Effector memory CD8-positive, alpha-beta T cell (primary cell): Measurements from ENCODE around the gene AMPD1.

ENCODE experiments used
- ATAC-seq: fragments of 150-1000 bp; cut with Tn5 transposase; replicated peaks from 2 replicates; pipeline ENCODE4 v1.10.0; 2021; ENCODE audit warnings: mild to moderate bottlenecking, moderate library complexity
- DNase-seq, 3 experiments: peaks; one replicate each; pipeline ENCODE4 v3.0.0; 2021
- H3K27ac Mint-ChIP-seq, 2 donors: one replicate each; pipeline ENCODE4 v1.8.0; 2022; ENCODE audit warnings: mild to moderate bottlenecking in 2 of 2, mixed read lengths in 2 of 2, moderate library complexity in 2 of 2
- H3K27me3 Mint-ChIP-seq, 2 donors: one replicate each; pipeline ENCODE4 v1.8.0; 2022; ENCODE audit warnings: mixed read lengths in 2 of 2
- H3K36me3 Mint-ChIP-seq: one replicate; pipeline ENCODE4 v1.8.0; 2022; ENCODE audit warnings: mild to moderate bottlenecking, moderate library complexity, mixed read lengths; ENCODE audit not compliant: insufficient read depth
- H3K4me1 Mint-ChIP-seq, 2 donors: one replicate each; pipeline ENCODE4 v1.8.0; 2022; ENCODE audit warnings: low read depth in 2 of 2, mixed read lengths in 2 of 2
- H3K4me3 Mint-ChIP-seq, 2 donors: one replicate each; pipeline ENCODE4 v1.8.0; 2022; ENCODE audit warnings: mild to moderate bottlenecking in 2 of 2, mixed read lengths in 2 of 2, moderate library complexity in 2 of 2
- H3K9me3 Mint-ChIP-seq, 2 donors: one replicate each; pipeline ENCODE4 v1.8.0; 2022; ENCODE audit warnings: mixed read lengths in 2 of 2

Gene AMPD1

DNA sequence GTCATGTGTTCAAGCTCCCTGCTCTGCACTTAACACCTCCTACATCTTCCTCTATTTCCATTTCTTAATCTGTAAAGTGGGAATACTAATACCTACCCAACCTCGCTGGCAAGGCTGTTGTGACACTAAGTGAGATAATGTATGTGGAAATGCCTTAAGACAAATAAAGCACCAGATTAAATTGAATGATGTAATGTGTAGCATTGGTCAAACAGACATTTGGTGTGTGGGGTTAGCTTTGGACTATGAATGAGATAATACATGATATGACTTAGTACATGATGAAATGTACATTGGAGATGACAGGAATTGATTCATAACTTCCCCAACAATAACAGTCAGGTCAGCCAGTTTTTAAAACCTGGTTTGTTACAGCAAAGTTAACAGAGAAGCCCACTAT, 5.2 kb downstream of the AMPD1 start:
- ATAC-seq = no peak
- Mint-ChIP-seq H3K36me3 (no peaks in the 10 kb centered on the region), H3K27ac (no peak overlapping the region), H3K9me3 (no peaks in the 10 kb centered on the region), H3K4me1 (no peaks in the 10 kb centered on the region), H3K27me3 (peaks cover 44 to 62% of the 10 kb centered on the region in 2 donors), H3K4me3 (no peak overlapping the region)
- no peak for DNase-seq

DNA sequence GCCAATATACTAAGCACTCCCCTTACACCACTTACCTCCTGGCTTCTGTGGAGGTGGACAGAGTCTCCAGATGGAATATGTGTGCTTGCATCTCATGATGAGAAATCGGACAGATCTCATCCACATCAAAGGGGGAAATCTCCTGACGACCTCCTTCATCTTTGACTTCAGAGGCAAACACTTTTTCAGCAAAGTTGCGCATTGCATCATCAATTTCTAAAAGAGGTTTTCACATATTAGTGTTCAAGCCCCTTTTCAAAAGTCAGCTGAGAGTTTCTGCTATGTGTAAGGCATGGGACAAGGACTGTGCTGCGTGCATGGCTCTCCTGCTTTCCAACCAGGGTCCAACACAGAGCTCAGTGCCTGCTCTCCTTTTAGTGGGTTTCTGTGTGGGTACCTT, 6.8 kb downstream of the AMPD1 start:
- Mint-ChIP-seq H3K27ac (no peak overlapping the region), H3K27me3 (peaks cover 47 to 71% of the 10 kb centered on the region in 2 donors), H3K9me3 (no peaks in the 10 kb centered on the region), H3K36me3 (no peaks in the 10 kb centered on the region), H3K4me3 (no peak overlapping the region), H3K4me1 (no peaks in the 10 kb centered on the region)
- DNase-seq (no peak), ATAC-seq (no peak)

DNA sequence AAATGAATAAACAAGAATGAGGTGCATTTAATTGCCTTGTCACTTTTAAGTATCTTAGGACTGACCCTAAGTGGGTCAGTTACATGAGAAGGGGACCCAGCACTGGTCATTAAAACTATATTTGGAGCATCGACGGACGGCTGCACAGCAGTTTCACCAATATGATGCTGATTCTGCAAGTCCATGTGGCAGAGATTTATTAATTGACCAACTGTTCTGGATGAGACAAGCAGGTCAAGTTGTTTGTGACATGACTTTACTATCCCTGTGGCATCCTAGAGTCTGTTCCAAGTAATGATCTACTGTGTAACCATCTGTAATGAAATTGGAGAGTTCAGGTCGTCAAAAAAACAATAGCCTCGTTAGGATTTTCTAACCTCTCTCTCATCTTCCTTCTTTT, 9.5 kb downstream of the AMPD1 start:
- peaks cover 54 to 75% of the 10 kb centered on the region in 2 donors for H3K27me3 Mint-ChIP-seq

DNA sequence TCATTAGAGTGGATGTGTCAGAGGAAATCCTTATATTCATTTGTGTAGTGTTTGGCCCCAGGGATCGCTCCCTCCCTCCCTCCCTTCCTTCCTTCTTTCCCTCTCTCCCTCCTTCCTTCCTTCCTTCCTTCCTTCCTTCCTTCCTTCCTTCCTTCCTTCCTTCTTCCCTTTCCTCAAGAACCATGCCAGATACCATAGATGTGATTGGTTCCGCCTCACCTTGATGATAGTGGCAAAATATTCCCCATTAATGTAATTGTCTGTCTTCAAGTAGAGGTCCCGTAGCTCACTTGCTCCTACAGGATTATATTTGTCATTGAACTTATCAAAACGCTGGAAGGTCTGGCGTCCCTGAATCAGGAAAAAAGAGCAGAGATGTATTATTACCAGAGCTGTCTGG, 17.7 kb downstream of the AMPD1 start:
- Mint-ChIP-seq H3K9me3 (no peaks in the 10 kb centered on the region), H3K27ac (no peak overlapping the region), H3K4me1 (no peaks in the 10 kb centered on the region), H3K4me3 (no peak overlapping the region), H3K27me3 (peaks cover 47 to 50% of the 10 kb centered on the region in 2 donors), H3K36me3 (no peaks in the 10 kb centered on the region)
- ATAC-seq (no peak), DNase-seq (no peak)

More for the DNA sequence above, 9.5 kb downstream of the AMPD1 start:
- ATAC-seq (no peak), DNase-seq (no peak)
- H3K4me3 Mint-ChIP-seq = no peak overlapping the region
- no peaks in the 10 kb centered on the region for H3K36me3 Mint-ChIP-seq
- H3K4me1 Mint-ChIP-seq = no peaks in the 10 kb centered on the region
- no peak overlapping the region for H3K27ac Mint-ChIP-seq
- H3K9me3 Mint-ChIP-seq = no peaks in the 10 kb centered on the region

DNA sequence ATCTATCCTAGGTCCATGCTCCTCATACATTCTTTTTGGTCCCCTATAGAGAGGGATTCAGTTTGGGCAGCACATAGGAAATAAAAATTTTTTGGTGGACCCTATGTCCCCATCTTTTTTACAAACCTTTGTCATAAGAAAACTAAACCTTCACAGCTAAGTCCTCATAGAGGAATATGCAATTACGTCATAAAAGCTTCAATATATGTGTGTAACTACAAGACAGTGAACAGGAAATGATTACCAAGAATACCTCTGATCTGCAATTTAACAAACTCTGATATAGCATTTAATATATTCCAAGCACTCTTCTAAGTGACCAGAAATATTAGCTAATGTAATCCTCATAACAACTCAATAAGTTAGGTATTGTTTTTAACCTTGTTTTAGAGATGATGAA, 19.2 kb downstream of the AMPD1 start:
- ATAC-seq (no peak), DNase-seq (no peak)
- H3K4me1 Mint-ChIP-seq = no peaks in the 10 kb centered on the region
- no peaks in the 10 kb centered on the region for H3K9me3 Mint-ChIP-seq
- H3K36me3 Mint-ChIP-seq = no peaks in the 10 kb centered on the region
- no peak overlapping the region for H3K4me3 Mint-ChIP-seq
- H3K27me3 Mint-ChIP-seq = peaks cover 42 to 49% of the 10 kb centered on the region in 2 donors
- no peak overlapping the region for H3K27ac Mint-ChIP-seq

DNA sequence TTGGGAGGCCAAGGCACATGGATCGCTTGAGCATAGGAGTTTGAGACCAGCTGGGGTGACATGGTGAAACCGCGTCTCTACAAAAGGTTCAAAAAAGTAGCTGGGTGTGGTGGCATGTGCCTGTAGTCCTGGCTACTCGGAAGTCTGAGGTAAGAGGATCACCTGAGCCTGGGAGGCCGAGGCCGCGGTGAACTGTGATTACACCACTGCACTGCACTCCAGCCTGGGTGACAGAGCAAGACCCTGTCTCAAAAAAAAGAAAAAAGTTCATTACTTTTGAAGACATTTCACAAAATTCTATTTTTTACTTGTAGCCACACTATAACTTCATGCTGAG, 23.4 kb downstream of the AMPD1 start:
- no peak for DNase-seq
- peaks cover 5% of the 10 kb centered on the region for H3K36me3 Mint-ChIP-seq
- H3K27me3 Mint-ChIP-seq = peaks cover 22 to 27% of the 10 kb centered on the region in 2 donors
- H3K4me3 Mint-ChIP-seq = no peak overlapping the region
- no peaks in the 10 kb centered on the region for H3K9me3 Mint-ChIP-seq
- ATAC-seq = no peak
- H3K27ac Mint-ChIP-seq = no peak overlapping the region
- peaks cover 3 to 5% of the 10 kb centered on the region in 2 donors for H3K4me1 Mint-ChIP-seq

DNA sequence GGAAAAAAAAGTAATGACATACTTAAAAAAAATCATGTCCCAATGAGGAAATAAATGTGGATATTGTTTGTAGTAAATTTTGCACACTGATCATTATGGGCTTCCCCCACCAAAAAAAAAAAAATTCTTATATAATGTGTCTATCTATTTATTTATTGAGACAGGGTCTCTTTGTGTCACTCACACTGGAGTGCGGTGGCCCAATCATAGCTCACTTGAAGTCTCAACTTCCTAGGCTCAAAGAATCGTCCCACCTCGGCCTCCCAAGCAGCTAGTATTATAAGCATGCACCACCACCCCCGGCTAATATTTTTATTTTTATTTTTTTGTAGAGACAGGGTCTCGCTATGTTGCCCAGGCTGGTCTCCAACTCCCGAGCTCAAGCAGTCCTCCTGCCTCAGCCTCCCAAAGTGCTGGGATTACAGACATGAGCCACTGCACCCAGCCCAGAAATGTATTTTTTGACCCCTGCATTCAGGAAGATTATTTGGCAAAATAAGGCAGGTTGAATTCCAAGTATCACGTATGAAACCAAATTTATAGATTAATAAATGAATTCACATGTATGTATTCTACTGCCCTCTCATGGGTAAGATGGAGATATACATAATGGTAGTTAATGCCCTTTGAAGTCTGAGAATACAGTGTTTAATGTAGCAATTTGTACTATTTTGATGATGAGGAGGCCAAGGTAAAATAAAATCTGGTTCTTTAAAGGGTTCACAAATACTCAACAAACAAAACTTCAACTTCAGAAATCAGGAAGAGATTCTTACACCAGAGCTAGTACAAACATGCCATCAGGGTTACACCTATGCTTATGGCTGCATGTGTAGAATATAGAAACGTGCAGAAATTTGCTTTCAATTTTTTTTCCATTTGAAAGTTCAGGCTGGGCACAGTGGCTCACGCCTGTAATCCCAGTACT, 24.1 kb downstream of the AMPD1 start:
- no peak for ATAC-seq

DNA sequence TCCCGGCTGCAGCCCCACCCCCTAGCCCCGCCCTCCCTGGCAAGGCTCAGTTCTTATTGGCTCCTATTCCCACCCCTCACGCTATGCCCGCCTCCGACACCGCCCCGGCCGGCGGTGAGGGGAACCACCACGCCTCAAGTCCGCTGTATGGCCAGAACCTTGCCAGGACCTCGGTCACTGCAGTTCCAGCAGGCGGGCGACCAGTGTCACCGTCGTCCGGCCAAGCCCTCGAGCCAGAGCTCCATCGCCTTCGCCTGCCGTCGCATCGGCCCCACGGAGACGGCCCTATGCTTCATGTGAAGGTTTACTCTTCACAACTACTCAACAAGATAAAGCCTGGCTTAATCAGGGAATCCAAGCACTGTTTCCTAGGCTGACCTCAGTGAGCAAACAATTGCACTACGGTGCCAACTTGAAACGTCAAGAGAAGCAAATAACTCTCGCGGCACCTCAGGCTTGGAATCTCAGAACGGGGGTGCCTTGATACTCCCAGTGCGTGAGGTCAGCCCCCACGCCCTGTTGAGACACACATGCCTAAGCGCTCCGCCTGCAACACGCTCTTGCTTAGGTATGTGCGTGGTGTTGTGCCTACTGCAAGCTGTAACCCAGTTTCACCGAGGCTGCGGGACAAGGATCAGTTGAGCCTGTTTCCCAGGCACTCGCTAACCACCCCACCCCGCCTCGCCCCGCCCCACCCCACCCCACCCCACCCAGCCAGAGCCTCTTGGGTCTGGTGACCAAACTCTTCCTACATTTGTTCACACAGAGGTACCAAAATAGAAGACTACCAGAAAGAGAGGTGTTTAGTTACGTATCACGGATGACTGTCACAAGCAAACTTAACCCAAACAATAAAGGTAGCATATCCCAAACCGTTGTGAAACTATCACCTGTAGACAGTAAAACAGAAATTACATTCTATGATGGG, 25.0 kb downstream of the AMPD1 start:
- H3K4me3 Mint-ChIP-seq = peak overlapping the region; percentile 91 to 93
- peaks cover 3 to 5% of the 10 kb centered on the region in 2 donors for H3K4me1 Mint-ChIP-seq
- peak overlapping the region in 1 of 2 donors; percentile 62 for H3K27ac Mint-ChIP-seq
- peak; percentile 94 for ATAC-seq
- H3K27me3 Mint-ChIP-seq = peaks cover 12 to 17% of the 10 kb centered on the region in 2 donors
- peaks cover 5% of the 10 kb centered on the region for H3K36me3 Mint-ChIP-seq
- DNase-seq = peak; percentile 69 to 76 (median 70)
- H3K9me3 Mint-ChIP-seq = no peaks in the 10 kb centered on the region

More for the DNA sequence above, 24.1 kb downstream of the AMPD1 start:
- Mint-ChIP-seq H3K27ac (no peak overlapping the region), H3K4me3 (peak overlapping the region; percentile 24 to 93), H3K27me3 (peaks cover 17 to 21% of the 10 kb centered on the region in 2 donors), H3K9me3 (no peaks in the 10 kb centered on the region), H3K4me1 (peaks cover 3 to 5% of the 10 kb centered on the region in 2 donors), H3K36me3 (peaks cover 5% of the 10 kb centered on the region)
- no peak for DNase-seq

DNA sequence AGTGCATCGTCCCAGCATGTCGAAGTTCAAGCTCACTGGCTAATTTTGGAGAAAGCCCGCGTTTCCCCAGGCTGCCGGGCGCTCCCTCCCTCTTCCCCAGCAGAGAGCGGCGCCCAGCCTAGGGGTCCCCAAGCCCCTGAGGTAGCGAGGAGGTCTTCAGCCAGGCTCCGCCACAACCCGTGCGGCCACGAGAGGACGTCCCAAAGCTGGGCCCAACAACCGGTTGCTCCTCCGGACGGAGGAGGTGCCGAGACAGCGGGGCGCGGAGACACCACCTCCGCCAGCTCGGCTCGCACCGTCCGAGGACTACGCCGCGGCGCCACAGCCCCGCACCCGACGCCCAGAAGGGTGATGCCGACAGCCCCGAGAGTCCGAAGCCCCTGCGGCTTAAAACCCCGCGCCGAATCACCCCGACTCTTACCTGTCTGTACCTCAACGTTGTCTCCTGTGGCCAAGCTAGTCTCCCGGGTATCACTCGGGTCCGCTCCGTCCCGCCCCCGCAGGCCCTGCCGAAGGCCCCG, 25.7 kb downstream of the AMPD1 start, which contains the start of gene DENND2C:
Gene DENND2C (minus strand): TSS at position 488 of the 521 bp plus-strand sequence. CDS start 44,065 bp downstream, outside the sequence.
- Mint-ChIP-seq H3K4me1 (peaks cover 3 to 5% of the 10 kb centered on the region in 2 donors), H3K4me3 (peak within 1 kb of the TSS; percentile 91 to 93), H3K36me3 (peaks cover 5% of the 10 kb centered on the region), H3K27me3 (peaks cover 4 to 13% of the 10 kb centered on the region in 2 donors), H3K9me3 (no peaks in the 10 kb centered on the region), H3K27ac (peak within 1 kb of the TSS in 1 of 2 donors; percentile 62)
- no peak for DNase-seq
- ATAC-seq = peak; percentile 59

DNA sequence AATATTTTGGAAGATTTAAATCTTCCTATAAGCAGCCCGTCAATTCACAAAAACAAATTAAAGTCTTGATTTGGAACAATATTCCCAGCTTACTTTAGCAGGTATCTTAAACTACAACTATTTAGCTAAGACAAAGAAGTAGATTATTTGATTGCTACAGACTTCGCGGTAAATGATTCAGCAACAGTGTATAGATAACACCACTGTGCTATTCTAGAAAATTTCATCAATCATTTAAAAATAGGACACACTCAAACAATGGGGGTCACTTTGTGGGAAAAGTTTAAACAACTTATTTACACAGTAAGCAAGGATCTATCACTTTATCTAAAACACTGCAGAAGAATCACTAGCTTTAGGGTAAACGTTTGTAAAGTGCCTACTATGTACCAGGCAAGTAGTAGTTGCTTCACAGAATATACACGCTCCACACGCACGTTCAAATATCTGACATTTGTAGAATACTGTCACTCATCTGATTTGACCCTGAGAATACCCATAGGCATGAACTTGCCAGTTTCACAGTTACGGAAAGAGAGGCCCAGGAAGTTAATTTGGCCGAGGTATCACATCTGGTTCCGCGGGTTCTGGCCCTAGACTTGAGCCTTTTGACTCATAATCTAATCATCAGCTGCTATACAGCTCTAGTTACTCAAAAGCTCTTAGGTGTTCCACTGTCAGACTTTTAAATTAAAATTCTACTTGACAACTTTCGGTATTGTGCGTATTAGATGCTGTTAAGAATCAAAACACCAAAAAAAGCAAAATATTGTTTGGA, 26.4 kb downstream of the AMPD1 start:
- Mint-ChIP-seq H3K4me3 (peak overlapping the region; percentile 91 to 93), H3K27me3 (peaks cover 0 to 7% of the 10 kb centered on the region in 2 donors), H3K4me1 (peaks cover 3 to 5% of the 10 kb centered on the region in 2 donors), H3K9me3 (no peaks in the 10 kb centered on the region), H3K36me3 (peaks cover 5% of the 10 kb centered on the region), H3K27ac (peak overlapping the region in 1 of 2 donors; percentile 62)
- no peak for DNase-seq
- no peak for ATAC-seq

DNA sequence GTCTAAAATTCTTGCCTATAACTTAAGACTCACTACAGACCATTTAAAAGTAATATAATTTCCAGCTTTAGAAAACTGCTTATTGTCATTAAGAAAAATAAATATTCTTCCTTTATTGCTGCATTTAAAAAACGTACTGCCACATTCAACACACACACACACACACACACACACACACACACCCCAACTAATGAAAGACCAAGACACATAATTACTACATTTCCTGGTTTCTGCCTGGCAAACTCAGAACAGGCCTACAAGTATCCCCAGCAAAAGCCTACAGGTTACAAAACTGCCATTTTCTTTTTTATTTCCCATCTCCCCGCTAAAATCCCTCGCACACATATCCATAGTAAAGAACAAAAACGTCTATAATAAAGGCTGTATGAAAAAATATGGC, 27.0 kb downstream of the AMPD1 start:
- peaks cover 0 to 6% of the 10 kb centered on the region in 2 donors for H3K27me3 Mint-ChIP-seq
- DNase-seq (no peak), ATAC-seq (no peak)
- H3K4me3 Mint-ChIP-seq = no peak overlapping the region
- peaks cover 5% of the 10 kb centered on the region for H3K36me3 Mint-ChIP-seq
- H3K4me1 Mint-ChIP-seq = peaks cover 3 to 5% of the 10 kb centered on the region in 2 donors
- no peak overlapping the region for H3K27ac Mint-ChIP-seq
- H3K9me3 Mint-ChIP-seq = no peaks in the 10 kb centered on the region

DNA sequence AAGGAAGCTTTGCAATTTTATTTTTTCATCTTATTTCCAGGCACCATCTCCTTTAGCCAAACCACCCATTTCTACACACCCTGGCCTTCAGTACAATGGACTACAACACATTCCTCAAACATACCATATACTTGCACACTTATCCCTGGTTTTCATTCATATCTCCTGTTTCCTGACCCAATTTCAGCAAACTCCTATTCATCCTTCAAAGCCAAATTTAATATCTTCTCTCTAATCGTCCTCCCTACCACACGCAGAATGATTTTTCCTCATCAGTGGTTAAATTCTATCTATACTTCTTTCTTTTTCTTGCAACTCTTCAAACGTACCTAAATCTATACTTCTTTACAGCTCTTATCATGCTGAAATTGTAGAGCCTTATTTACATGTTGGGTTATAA, 28.4 kb downstream of the AMPD1 start:
- DNase-seq = no peak
- Mint-ChIP-seq H3K9me3 (no peaks in the 10 kb centered on the region), H3K27me3 (peaks cover 0 to 6% of the 10 kb centered on the region in 2 donors), H3K36me3 (peaks cover 5% of the 10 kb centered on the region), H3K27ac (no peak overlapping the region), H3K4me1 (peaks cover 3 to 5% of the 10 kb centered on the region in 2 donors), H3K4me3 (no peak overlapping the region)
- ATAC-seq = no peak
